HG02938 (cell line): ENCODE measurements around the gene TP73.

ENCODE experiments used
- ATAC-seq: cut with Tn5 transposase; IDR thresholded peaks from one replicate; pipeline ENCODE4 v1.9.1; 2021; ENCODE audit warnings: mild to moderate bottlenecking, moderate library complexity; ENCODE audit not compliant: unreplicated experiment

The TP73 gene

DNA sequence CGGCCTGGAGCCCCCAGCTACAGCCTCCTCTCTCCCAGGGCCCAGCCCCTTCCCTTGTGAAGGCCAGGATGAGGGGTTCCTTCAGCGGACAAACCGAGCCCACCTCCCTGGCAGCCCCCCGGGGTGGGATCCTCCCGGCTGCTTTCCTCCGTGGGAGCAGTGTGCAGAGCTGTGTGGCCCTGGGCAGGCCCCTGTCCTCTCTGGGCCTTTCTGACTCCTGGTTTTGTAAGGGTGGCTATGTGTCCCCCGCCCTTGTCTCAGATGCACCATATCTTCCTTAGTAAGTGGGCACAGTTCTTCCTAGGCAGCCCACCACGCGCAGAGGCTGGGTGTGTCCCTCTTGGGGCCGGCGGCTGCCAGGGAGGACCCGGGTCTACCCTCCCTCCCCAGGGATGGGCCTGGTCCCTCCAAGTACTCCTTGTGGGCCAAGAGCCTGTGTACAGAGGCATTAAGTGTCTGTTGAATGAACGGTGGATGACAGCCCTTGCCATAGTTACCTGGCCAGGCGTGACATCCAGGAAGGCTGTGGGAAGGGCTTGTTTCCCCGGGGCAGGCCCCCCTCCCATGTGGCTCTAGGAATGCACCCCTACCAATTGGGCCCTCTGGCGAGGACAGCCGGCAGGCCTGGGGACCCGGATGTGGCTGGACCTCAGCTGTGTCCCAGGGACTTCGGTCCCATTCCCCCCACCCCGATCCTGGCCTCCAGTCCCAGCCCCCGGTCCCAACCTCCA, 124.1 kb downstream of the TP73 start:
- no peak for ATAC-seq

DNA sequence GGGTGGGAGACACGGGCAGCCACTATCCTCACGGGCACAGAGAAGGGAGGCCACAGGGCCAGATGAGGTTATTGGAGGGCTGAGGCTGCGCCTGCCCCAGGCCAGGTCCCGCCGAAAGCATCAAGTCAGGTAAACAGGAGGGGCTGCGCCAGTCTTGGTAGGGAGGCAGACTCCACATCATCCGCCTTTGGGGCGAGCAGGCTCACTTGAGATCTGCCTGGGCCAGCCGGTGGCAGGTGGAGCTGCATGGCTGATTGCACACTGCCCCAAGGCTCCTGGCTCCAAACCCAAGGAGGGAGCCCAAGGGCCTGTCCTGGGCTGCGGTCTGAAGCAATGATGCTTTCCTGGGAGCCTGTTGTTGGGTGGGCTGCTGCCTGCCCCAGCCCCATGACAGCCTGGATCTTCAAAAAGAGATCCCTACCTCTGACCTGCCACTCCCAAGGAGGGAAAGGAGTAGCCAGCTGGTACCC, 124.8 kb downstream of the TP73 start:
- no peak for ATAC-seq

DNA sequence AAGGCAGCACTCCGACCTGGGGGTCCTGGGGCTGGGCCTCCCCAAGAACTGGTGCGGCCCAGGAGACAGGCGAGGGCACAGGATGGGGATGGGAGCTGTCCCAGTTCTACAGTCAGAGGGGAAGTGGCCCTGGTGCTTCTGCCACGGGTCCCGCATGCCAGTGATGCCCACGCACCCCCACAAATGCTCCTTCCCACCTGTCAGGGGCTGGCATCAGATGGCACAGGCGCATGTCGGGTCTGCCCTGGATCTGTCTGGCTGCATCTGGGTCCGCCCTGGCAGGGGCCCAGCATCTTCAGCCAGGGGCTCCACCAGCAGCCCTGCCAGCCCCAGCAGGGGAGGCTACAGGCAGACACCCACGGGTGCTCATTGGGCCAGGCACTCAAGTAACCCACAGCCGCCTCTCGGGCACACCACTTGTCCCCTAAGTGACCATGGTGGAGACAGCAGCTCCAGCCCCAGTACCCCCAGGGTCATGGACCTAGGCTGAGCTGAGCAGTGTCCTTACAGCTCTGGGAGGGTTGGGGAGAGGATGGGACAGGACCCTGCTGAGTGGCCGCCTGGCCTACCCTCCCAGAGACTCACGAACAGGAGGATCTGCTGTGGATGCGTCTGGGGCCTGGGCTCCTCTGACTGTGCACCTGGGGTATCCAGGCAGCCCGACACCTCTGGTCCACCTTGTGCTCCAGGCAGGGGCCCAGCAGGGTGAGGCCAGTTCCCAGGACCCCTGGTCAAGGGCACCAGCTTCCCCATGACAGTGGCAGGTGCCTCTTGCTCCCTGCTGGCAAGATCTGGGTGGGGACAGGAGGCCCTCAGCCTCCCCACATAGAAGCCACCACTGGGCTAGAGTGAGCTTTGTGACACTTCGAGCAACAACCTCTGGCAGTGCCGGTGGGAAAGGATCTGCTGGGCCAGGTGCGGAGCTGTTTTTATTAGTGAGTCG, 125.6 kb downstream of the TP73 start:
- ATAC-seq, result no peak

DNA sequence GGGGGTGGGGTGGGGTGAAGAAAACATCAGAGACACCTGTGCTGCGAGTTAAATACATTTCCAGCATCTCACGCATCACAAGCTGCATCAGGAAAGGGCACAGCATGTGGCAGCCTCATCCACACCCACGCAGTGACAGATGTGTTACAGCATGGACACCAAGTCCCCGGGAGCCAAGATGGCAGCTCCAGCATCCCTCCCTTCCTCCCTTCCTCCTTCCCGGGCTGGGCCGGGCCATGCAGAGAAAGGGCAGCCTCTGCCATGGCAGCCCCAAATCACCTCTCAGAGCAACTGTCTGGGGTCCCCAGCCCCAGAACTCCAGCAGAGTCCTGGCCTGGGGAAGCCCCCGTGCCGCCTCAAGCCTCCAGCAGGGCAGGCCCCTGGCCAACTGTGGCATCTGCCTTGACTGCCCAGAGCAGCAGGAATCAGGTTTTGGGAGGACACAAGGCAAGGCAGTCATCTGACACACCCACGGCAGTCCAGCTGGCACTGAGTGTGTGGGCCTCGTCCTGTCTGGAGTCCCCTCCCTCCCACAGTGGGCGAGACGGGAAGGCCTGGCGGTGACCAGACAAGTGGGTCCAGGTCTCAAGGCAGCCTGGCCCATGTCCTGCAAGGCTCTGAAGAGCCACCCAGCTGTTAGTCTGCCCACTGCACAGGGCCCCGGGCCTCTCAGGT, 126.4 kb downstream of the TP73 start:
- no peak for ATAC-seq

DNA sequence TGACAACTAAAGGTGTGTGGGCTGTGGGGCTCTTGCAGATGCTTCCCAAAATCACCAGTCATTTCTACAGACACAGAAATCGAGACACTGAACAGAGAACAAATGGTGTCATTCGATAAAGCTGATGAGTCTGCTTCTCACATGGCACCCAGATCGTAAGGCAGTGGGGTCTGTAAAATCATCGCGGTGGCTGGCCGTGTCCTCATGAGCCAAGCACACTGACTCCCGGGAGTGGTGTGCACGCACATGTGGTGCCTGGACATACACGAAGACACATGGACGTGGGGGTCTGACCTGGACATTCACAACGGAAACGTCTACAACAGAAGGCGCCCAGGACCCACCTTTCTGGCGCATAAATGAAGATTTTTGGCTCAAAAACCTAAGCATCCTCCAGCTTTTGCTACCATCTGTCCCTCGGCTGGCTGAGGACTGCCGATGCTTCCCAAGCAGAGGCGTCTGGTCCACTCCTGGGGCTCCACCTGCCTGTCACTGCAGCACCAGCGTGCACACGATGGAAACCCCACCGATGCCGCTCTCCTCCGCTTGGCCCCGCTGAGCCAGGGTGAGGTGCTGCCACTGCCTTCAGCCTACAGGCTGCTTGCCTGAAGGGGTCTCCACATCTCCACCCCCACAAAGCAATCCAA, 127.1 kb downstream of the TP73 start:
- no peak for ATAC-seq

DNA sequence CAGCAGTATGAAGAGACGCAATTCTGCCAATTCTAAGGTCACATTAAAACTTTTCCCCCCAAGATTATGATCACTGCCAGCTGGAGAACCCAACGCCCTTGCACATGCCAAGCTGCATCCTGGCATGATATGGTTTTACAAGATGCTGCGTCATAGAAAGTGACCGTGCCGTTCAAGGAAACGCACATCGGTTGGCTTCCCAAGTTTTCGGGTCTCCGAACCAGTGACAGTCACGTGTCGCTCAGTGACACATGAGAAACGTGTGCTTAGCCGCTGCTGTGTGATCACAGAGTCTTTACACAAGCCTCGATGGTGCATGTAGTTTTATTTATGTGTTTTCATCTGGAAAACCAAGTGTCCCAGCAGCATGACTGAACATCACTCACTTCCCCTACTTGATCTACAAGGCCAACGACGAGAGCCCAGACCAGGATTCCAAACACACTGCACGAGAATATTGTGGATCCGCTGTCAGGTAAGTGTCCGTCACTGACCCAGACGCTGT, 127.6 kb downstream of the TP73 start:
- no peak for ATAC-seq

DNA sequence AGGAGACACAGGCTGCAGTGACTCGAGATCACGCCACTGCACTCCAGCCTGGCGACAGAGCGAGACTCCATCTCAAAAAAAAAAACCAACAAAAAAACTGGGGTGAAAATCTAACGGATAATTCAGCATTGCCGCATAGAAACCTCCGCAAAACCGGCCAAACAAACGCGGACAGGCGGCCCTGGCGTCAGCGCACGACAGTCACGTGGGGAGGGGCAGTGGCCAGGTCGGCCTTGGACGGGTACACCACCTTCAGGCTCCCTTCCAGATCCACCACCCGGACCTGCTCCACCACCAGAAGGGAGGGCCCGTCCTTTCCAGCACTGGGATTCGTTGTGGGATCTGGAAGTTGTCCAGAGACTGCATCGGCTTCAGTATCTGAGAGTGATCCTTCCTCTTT, 128.6 kb downstream of the TP73 start:
- no peak for ATAC-seq

DNA sequence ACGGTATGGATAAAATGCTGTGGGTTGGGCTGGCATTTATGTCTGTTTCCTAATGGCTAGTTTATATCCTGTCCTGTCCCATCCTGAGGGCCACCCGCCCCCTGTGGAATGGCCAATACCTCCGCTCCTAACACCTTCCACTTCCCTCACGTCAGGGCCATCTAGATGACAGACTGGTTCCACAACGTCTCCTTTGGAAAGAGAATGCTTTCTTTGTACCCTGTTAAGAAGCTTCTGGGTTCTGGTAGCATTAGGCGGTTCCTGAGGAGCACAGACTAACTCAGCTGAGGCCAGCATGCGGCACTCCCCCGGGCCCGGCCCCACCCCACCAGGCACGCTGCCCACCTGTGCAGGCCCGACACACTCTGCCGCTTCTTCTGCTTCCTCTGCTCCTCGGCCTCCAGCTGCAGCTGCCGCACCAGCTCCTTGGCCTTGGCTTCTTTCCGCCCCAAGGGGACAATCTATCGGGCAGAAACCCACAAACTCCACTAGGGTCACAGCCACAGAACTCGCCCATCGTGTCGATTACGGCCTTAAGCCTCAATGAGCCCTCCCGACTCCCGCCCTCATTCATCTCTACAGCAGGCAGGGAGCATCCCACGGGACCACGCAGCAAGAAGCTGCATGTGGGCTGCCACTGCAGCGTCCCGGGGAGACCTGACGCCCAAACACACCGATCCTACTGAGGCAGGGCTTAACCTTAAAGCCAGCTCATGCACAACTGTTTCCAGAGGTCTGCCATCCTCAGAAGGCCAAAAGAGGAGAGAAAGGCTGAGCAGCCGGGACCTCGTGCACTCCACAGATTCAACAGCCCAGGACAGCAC, 131.5 kb downstream of the TP73 start:
- ATAC-seq, result no peak

DNA sequence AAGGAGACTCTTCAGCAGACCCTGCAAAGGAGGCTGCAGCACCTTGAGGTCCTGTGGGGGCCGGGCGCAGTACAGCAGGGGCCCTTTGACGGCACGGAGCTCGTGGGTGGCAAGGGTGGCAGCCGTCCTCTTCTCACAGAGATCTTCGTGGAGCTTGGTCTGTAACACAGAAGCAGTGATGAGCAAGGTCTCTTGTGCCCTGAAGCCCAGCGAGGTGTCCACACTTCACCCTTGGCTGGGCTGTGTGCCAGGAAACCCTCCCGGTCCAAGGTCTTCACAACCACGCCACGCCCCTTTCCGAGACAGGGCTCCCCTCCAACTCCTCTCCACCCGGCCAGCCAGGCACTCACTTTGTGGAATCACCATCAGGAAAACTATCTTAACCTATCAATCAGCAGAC, 132.7 kb downstream of the TP73 start:
- ATAC-seq, result no peak

DNA sequence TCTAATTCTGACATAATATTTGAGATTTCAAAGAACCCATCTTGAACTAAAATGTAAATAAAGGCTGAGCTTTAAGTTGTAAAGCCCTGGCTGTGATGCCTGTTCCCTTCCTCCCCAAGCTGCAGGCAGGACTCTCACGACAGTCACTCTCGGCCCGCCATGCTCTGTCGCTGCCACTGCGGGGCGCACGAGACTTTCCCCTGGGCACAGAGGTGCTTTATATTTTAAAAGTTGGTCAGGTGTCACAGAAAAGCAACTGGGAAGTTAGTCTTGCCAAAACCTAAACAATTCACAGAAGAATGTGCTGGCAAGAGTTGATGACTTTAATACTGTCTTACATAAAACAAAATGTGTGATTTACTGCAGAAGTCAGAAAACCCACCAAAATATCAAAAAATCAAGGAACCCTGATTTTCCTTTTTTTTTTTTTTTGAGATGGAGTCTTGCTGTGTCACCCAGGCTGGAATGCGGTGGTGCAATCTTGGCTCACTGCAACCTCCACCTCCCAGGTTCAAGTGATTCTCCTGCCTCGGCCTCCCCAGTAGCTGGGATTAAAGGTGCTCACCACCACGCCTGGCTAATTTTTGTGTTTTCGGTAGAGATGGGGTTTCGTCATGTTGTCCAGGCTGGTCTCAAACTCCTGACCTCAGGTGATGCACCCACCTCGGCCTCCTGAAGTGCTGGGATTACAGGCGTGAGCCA, 133.3 kb downstream of the TP73 start:
- no peak for ATAC-seq
